ENCODE measurements around the gene HLA-DPA1. TPM values are rescaled to one million over a fixed set of nuclear protein-coding genes. Genes with fewer than 3 reads are reported as not detected.

HLA-DPA1 gene
- total RNA-seq, 4 donors from 2014 or later: 2.2 to 77.8 (median 28.7) TPM

- no peak overlapping the region for H3K4me3 ChIP-seq
- WGBS, 2 donors (ENCODE audit: low coverage in 1 of 2): 66 to 68% methylated on average over 2 of the region's 2 CpGs
- in situ Hi-C loops (cut with MboI; ENCODE audit: low pct_ligation_motif_present in 1 of 4, low pct_unique_long_range_greater_than_20kb in 1 of 4, low sequenced_read_pairs in 3 of 4): loop anchor here in 1 of 4 donors (10.0 kb wide), 1 partner anchor 56 kb away; no protein-coding TSS in a partner anchor
Observed at GRCh38 chr6:33070909-33071308, 2.5 kb downstream of the HLA-DPA1 start.

GRCh38 chr6:33069021-33069738 is 4.3 kb downstream of the HLA-DPA1 start:
- in situ Hi-C loops (cut with MboI; ENCODE audit: low pct_ligation_motif_present in 1 of 4, low pct_unique_long_range_greater_than_20kb in 1 of 4, low sequenced_read_pairs in 3 of 4): no loop called here
- WGBS, 2 donors (ENCODE audit: low coverage in 1 of 2): 90 to 91% methylated on average over 4 to 10 of the region's 10 CpGs

More at GRCh38 chr6:33070909-33071308, 2.5 kb downstream of the HLA-DPA1 start:
- Histone ChIP-seq H3K9me3 (no peaks in the 10 kb centered on the region), H3K36me3 (no peaks in the 10 kb centered on the region), H3K4me1 (no peaks in the 10 kb centered on the region), H3K27me3 (no peaks in the 10 kb centered on the region), H3K27ac (no peak overlapping the region)
- TF ChIP-seq EP300 (IDR thresholded peaks at IDR 0.05; ENCODE audit: low read depth) (no peak), POLR2AphosphoS5 (IDR thresholded peaks at IDR 0.05) (no peak), POLR2A (IDR thresholded peaks at IDR 0.05) (no peak), CTCF (IDR thresholded peaks at IDR 0.05) (no peak)
- DNase-seq: no peak
- intact Hi-C loops (cut with DNase I; ENCODE audit: low total_unique reads): no loop called here

GRCh38 chr6:33066917-33067521 is 6.4 kb downstream of the HLA-DPA1 start:
- Histone ChIP-seq H3K4me3 (no peak overlapping the region), H3K36me3 (no peaks in the 10 kb centered on the region), H3K27ac (no peak overlapping the region), H3K27me3 (no peaks in the 10 kb centered on the region), H3K9me3 (no peaks in the 10 kb centered on the region), H3K4me1 (no peaks in the 10 kb centered on the region)
- WGBS, 2 donors (ENCODE audit: low coverage in 1 of 2): 98% methylated on average over 3 of the region's 3 CpGs; no CpG with 5 or more reads in 1 of the 2 donors
- intact Hi-C loops (cut with DNase I; ENCODE audit: low total_unique reads): no loop called here
- DNase-seq: no peak
- in situ Hi-C loops (cut with MboI; ENCODE audit: low pct_ligation_motif_present in 1 of 4, low pct_unique_long_range_greater_than_20kb in 1 of 4, low sequenced_read_pairs in 3 of 4): no loop called here
- TF ChIP-seq POLR2A (IDR thresholded peaks at IDR 0.05) (no peak), EP300 (IDR thresholded peaks at IDR 0.05; ENCODE audit: low read depth) (no peak), POLR2AphosphoS5 (IDR thresholded peaks at IDR 0.05) (no peak), CTCF (IDR thresholded peaks at IDR 0.05) (no peak)

More at GRCh38 chr6:33069021-33069738, 4.3 kb downstream of the HLA-DPA1 start:
- Histone ChIP-seq H3K27me3 (no peaks in the 10 kb centered on the region), H3K4me1 (no peaks in the 10 kb centered on the region), H3K4me3 (no peak overlapping the region), H3K27ac (no peak overlapping the region), H3K9me3 (no peaks in the 10 kb centered on the region), H3K36me3 (no peaks in the 10 kb centered on the region)
- intact Hi-C loops (cut with DNase I; ENCODE audit: low total_unique reads): no loop called here
- TF ChIP-seq POLR2A (IDR thresholded peaks at IDR 0.05) (no peak), POLR2AphosphoS5 (IDR thresholded peaks at IDR 0.05) (no peak), CTCF (IDR thresholded peaks at IDR 0.05) (no peak), EP300 (IDR thresholded peaks at IDR 0.05; ENCODE audit: low read depth) (no peak)
- no peak for DNase-seq

GRCh38 chr6:33065312-33065711 is 8.1 kb downstream of the HLA-DPA1 start:
- TF ChIP-seq EP300 (IDR thresholded peaks at IDR 0.05; ENCODE audit: low read depth): no peak
- TF ChIP-seq POLR2AphosphoS5 (IDR thresholded peaks at IDR 0.05): no peak
- TF ChIP-seq POLR2A (IDR thresholded peaks at IDR 0.05): no peak
- no peak for TF ChIP-seq CTCF (IDR thresholded peaks at IDR 0.05)
- 83 to 94% methylated on average over 1 to 4 of the region's 4 CpGs for WGBS, 2 donors (ENCODE audit: low coverage in 1 of 2)
- Histone ChIP-seq H3K4me3 (no peak overlapping the region), H3K27me3 (no peaks in the 10 kb centered on the region), H3K27ac (no peak overlapping the region), H3K36me3 (no peaks in the 10 kb centered on the region), H3K4me1 (no peaks in the 10 kb centered on the region), H3K9me3 (no peaks in the 10 kb centered on the region)
- in situ Hi-C loops (cut with MboI; ENCODE audit: low pct_ligation_motif_present in 1 of 4, low pct_unique_long_range_greater_than_20kb in 1 of 4, low sequenced_read_pairs in 3 of 4) (no loop called here), intact Hi-C loops (cut with DNase I; ENCODE audit: low total_unique reads) (no loop called here)
- DNase-seq: no peak
